ENCODE measurements around the gene NIBAN1.

DNA sequence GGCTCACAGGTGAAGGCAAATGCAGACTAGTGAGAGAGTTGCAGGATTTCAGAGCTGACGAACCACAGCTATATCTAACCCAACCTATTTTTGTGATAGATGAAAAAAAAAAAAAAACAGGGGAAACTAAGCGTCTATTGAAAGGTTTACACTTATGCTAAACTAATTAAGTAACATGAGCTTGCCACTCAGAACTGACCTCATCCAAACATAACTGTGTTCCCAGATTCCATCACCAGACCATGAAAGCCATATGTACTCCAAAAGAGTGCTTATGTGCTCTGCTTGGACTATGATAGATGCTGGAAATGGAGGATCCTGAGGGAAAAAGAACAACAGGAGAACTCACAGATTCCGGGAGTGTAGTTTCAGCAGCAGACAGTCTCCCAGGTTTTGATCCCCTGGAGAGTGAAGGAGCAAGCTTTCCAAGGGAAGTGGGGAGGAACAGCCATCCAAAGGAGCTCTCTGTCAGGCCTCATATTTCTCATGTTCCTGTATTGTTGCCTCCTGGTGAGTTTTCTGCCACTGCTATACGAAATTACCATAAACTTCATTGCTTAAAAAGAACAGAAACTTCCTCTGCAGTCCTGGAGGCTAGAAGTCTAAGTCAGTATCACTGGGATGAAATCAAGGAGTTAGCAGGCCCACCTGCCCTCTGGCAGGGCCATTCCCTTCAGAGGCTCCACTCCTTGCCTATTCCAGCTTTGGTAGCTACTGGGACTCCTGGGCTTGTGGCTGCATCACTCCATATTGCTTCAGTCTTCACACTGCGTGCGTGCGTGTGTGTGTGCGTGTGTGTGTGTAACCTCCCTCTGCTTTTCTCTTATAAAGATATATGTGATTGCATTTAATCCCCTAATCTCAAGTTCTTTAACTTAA lies 38.1 kb downstream of the NIBAN1 start:
- TF ChIP-seq POLR2A (IDR thresholded peaks at IDR 0.05) = no peak
- TF ChIP-seq, protein P1, sequence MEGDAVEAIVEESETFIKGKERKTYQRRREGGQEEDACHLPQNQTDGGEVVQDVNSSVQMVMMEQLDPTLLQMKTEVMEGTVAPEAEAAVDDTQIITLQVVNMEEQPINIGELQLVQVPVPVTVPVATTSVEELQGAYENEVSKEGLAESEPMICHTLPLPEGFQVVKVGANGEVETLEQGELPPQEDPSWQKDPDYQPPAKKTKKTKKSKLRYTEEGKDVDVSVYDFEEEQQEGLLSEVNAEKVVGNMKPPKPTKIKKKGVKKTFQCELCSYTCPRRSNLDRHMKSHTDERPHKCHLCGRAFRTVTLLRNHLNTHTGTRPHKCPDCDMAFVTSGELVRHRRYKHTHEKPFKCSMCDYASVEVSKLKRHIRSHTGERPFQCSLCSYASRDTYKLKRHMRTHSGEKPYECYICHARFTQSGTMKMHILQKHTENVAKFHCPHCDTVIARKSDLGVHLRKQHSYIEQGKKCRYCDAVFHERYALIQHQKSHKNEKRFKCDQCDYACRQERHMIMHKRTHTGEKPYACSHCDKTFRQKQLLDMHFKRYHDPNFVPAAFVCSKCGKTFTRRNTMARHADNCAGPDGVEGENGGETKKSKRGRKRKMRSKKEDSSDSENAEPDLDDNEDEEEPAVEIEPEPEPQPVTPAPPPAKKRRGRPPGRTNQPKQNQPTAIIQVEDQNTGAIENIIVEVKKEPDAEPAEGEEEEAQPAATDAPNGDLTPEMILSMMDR (IDR thresholded peaks at IDR 0.05) = no peak
